Body of pancreas (tissue), 4 donors: ENCODE data around the gene ATG7. TPM values are rescaled to one million over a fixed set of nuclear protein-coding genes. Genes with fewer than 3 reads are reported as not detected.

Experiments
- ATAC-seq: fragments of 150-250 bp; one replicate; pipeline ENCODE4 v1.9.1; 2016
- DNase-seq, 4 donors: peaks; one replicate each; pipeline ENCODE4 v3.0.0-alpha.2; 2019
- H3K27ac ChIP-seq, 4 donors: fragments of 200-600 bp; sonication (generic); 1 replicate in 3 of 4; 2 replicates in 1 of 4; pipeline versions ENCODE4 v1.5.1 to v1.6.1; 2016 to 2019; ENCODE audit warnings: mild to moderate bottlenecking in 1 of 4, mixed read lengths in 1 of 4, moderate library complexity in 1 of 4
- H3K27me3 ChIP-seq, 2 donors: fragments of 200-600 bp; sonication (generic); one replicate each; pipeline ENCODE4 v1.6.0; 2016; ENCODE audit warnings: mild to moderate bottlenecking in 1 of 2
- H3K36me3 ChIP-seq, 2 donors: fragments of 200-600 bp; sonication (generic); replicated peaks in 1 of 2; 2 replicates each; pipeline ENCODE4 v1.5.1; 2016; ENCODE audit warnings: low read depth in 2 of 2; ENCODE audit not compliant: insufficient read depth in 1 of 2
- H3K4me1 ChIP-seq: fragments of 200-600 bp; sonication (generic); one replicate; pipeline ENCODE4 v1.6.0; 2016
- H3K4me3 ChIP-seq, 2 donors: fragments of 200-600 bp; sonication (generic); 1 replicate in 1 of 2; 2 replicates in 1 of 2; pipeline ENCODE4 v1.5.1; 2016 to 2019
- H3K9me3 ChIP-seq, 3 donors: fragments of 200-600 bp; sonication (generic); 1 replicate in 2 of 3; 2 replicates in 1 of 3; pipeline ENCODE4 v1.5.1; 2016
- POLR2A ChIP-seq, 3 donors: fragments of 450-650 bp; IDR thresholded peaks; one replicate each; pipeline ENCODE4 v1.6.1; 2016; ENCODE audit warnings: antibody characterized with exemption in 3 of 3, mild to moderate bottlenecking in 2 of 3
- WGBS, 2 donors: methylation state at CpG; one replicate each; pipeline ENCODE4 v1.1.5; 2017; 5-methylcytosine and 5-hydroxymethylcytosine counted together
- intact Hi-C: fragments of 100-400 bp; cut with DNase I; formaldehyde crosslinking; loops from one replicate; pipeline ENCODE4 v1.15.1; 2023
- total RNA-seq, 2 donors: library from RNA; depleted of rRNA; stranded (reverse); fragments of >200 nt; gene quantifications; one replicate each; pipeline ENCODE4 v1.1.0, GENCODE V29; 2016
- TF ChIP-seq, protein P1 (sequence below), 7 experiments: fragments of 450-650 bp in 4 of 7; fragments of 200-600 bp in 3 of 7; sonication (generic) in 3 of 7; IDR thresholded peaks; one replicate each; pipeline ENCODE4 v1.5.1; 2016 to 2019; ENCODE audit warnings: antibody characterized with exemption in 7 of 7

ATG7 gene
- total RNA-seq, 2 donors from 2014 or later: 40.5 to 43.6 TPM

DNA sequence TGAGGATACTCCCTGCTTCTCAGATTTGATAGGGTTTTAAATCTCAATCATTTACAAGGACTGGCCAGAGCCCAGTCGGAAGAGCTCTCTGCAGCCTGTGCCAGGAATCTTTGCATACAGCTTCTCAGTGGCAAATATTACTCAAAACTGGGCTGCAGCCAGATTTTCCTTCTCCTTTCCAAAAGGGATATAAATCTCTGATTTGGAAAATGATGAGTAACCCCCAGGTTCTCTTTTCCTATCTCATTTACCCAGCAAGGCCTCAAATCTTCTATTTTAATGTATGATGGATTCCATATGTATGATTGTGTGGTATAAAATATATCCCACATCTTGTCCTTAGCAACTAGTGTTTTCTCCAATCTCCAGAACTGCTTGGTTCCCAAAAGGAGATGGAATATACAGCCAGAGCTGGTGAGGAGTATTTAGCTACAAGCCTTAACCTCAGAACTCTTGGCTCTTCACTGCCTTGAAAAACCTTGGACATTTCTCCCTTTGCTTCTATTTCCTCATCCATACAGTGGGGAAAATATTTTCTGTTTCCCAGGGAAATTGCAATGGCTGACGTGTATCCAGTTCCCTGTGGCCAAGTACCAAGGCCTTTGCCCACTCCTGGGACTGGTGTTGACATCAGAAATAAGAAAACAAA lies 114.4 kb downstream of the ATG7 start:
- H3K27ac ChIP-seq: no peak overlapping the region
- ATAC-seq (no peak), DNase-seq (no peak)
- peaks cover 34% of the 10 kb centered on the region for H3K4me1 ChIP-seq
- H3K27me3 ChIP-seq: no peaks in the 10 kb centered on the region
- no peaks in the 10 kb centered on the region for H3K36me3 ChIP-seq
- H3K9me3 ChIP-seq: no peaks in the 10 kb centered on the region
- no peak overlapping the region for H3K4me3 ChIP-seq
- intact Hi-C loops: no loop called here
- WGBS, 2 donors: 62 to 72% methylated on average over 2 of the region's 2 CpGs
- TF ChIP-seq POLR2A (IDR thresholded peaks at IDR 0.05): no peak
- TF ChIP-seq, protein P1, sequence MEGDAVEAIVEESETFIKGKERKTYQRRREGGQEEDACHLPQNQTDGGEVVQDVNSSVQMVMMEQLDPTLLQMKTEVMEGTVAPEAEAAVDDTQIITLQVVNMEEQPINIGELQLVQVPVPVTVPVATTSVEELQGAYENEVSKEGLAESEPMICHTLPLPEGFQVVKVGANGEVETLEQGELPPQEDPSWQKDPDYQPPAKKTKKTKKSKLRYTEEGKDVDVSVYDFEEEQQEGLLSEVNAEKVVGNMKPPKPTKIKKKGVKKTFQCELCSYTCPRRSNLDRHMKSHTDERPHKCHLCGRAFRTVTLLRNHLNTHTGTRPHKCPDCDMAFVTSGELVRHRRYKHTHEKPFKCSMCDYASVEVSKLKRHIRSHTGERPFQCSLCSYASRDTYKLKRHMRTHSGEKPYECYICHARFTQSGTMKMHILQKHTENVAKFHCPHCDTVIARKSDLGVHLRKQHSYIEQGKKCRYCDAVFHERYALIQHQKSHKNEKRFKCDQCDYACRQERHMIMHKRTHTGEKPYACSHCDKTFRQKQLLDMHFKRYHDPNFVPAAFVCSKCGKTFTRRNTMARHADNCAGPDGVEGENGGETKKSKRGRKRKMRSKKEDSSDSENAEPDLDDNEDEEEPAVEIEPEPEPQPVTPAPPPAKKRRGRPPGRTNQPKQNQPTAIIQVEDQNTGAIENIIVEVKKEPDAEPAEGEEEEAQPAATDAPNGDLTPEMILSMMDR (IDR thresholded peaks at IDR 0.05): no peak

DNA sequence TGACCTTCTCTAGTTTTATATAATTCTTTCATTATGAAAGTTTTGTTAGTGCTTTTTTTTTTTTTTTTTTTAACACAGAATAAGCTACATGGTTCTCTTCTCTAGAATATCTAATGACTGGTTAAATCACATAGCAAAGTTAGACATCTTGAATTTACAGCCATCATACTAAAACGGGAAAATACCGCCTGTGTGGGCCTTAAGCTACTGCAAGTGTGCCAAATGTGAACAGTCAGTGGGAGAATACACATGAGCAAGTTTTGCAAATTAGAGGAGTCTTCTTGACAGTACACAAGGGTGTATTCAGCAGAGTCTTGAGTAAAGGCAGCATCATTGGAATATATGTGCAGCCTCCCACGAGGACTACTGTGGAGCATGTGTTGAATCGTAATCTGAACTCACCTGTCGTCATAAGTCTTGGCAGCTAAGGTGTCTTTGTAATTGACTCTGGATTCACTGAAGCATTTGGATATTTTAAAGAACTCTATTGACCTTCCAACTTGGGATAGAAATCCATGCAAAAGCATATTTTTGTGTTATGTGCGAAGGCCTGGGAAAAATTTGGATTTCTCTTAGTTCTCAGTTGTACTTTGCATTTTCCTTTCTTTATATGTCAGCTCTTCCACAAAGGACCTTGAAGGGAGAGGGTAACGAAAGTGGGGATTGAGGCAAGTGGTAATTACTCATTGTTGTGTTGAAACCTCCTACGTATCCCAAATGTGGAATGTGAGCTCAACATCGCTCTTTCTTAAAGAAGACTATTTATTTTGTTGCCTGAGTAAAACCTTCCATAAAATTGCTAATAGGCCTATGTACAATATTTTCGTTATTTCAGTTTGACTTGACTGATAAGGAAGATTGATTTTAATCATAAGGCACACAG lies 117.4 kb downstream of the ATG7 start:
- H3K27ac ChIP-seq: no peak overlapping the region
- TF ChIP-seq, protein P1 (IDR thresholded peaks at IDR 0.05): no peak
- TF ChIP-seq POLR2A (IDR thresholded peaks at IDR 0.05): no peak
- no peaks in the 10 kb centered on the region for H3K27me3 ChIP-seq
- H3K36me3 ChIP-seq: no peaks in the 10 kb centered on the region
- intact Hi-C loops: no loop called here
- H3K9me3 ChIP-seq: no peaks in the 10 kb centered on the region
- H3K4me1 ChIP-seq: peaks cover 17% of the 10 kb centered on the region
- WGBS, 2 donors: 82 to 86% methylated on average over 10 of the region's 10 CpGs
- no peak for DNase-seq
- ATAC-seq: no peak
- no peak overlapping the region for H3K4me3 ChIP-seq

DNA sequence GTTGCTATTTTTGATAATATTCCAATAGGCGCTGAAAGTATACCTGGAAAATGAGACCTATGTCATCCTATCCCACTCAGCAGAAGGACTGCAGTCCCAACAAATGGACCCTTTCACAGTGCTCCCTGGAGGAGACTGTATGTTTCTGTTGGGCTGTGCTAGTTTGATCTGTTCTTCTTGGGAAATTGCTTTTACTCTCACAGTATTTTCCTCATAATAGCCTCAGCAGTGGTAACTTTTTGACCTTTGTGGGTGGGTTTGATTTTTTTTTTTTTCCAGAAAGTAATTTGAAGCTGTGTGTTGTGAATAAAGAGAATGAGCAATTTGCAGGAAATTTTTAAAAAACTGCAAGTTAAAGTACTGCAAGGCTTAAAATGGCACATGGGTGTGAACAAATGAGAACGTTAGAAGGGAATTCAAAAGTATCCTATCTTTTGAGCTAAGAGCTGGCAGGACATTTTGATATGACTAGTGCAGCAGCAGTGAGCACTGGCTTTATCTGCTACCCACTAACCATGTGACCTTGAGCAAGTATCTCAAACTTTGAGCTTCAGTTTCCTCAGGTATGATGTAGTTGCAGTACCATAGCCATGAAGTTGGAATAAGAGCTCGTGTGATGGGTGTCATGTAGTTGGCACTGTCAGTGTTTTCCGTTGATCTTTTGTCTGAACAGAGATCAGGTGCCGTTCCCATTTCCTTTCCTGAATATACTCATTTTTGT lies 118.4 kb downstream of the ATG7 start:
- WGBS, 2 donors: 45 to 47% methylated on average over 5 of the region's 5 CpGs
- intact Hi-C loops: no loop called here
- no peak overlapping the region for H3K4me3 ChIP-seq
- no peak for TF ChIP-seq POLR2A (IDR thresholded peaks at IDR 0.05)
- TF ChIP-seq, protein P1 (IDR thresholded peaks at IDR 0.05): no peak
- no peaks in the 10 kb centered on the region for H3K27me3 ChIP-seq
- no peaks in the 10 kb centered on the region for H3K36me3 ChIP-seq
- ATAC-seq (no peak), DNase-seq (no peak)
- peaks cover 16% of the 10 kb centered on the region for H3K4me1 ChIP-seq
- no peak overlapping the region for H3K27ac ChIP-seq
- no peaks in the 10 kb centered on the region for H3K9me3 ChIP-seq

DNA sequence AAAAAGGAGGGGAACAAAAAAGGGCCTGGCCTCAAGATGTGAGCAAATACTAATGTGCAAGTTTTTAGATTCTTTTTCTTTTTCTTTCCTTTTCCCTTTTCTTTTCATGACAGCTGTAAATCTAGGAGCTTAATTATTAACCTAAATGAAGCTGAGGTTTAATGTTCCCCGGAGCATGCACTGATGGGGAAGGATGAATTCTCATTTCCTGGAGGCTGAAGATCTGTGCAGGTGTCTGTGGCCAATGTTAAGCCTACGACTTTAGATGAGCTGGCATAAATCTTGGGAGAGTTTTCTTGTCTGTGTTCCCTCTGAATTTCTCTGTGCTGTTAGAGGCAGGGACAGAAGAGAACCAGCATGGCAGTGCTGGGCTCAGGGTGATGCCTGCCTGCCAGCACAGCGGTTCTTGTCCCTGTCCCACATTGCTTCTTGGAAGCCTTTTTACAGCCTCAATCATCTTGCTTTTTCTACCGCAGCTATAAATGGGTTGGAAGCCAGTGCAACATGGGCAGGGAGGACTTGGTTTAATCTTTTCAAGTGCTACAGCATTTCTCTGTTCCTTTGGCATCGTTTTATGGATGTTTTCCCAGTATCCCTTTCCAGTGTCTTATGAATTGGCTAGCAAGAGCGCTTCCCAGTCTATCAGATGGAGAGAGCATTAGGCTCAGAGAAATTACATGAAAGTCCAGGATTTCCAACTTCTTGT lies 119.1 kb downstream of the ATG7 start:
- peaks cover 9% of the 10 kb centered on the region for H3K4me1 ChIP-seq
- WGBS, 2 donors: 73 to 81% methylated on average over 6 of the region's 6 CpGs
- DNase-seq: no peak
- intact Hi-C loops: no loop called here
- H3K9me3 ChIP-seq: no peaks in the 10 kb centered on the region
- TF ChIP-seq, protein P1 (IDR thresholded peaks at IDR 0.05): no peak
- no peak for TF ChIP-seq POLR2A (IDR thresholded peaks at IDR 0.05)
- no peak overlapping the region for H3K4me3 ChIP-seq
- no peaks in the 10 kb centered on the region for H3K36me3 ChIP-seq
- no peak for ATAC-seq
- no peak overlapping the region for H3K27ac ChIP-seq
- H3K27me3 ChIP-seq: no peaks in the 10 kb centered on the region
